HepG2 (cell line): ENCODE data around the gene SEMA7A. TPM values are rescaled to one million over a fixed set of nuclear protein-coding genes. Genes with fewer than 3 reads are reported as not detected.
A peak's percentile ranks its signal among the peaks of the same experiment; 100 is the strongest.

Experiments used
- ARID5B ChIP-seq: IDR thresholded peaks from 2 replicates; pipeline ENCODE4 v1.4.0; 2020; ENCODE audit warnings: mild to moderate bottlenecking, missing genetic modification reagents
- CBFB ChIP-seq: sonication (generic); formaldehyde crosslinking; IDR thresholded peaks from 2 replicates; pipeline ENCODE4 v1.4.0; 2020; ENCODE audit warnings: missing genetic modification reagents
- FOXK1 ChIP-seq: sonication (generic); formaldehyde crosslinking; IDR thresholded peaks from 2 replicates; pipeline ENCODE4 v1.4.0; 2020; ENCODE audit warnings: low read depth, missing genetic modification reagents, borderline replicate concordance
- HOXD1 ChIP-seq: sonication (generic); formaldehyde crosslinking; IDR thresholded peaks from 2 replicates; pipeline ENCODE4 v1.5.0; 2020; ENCODE audit warnings: missing genetic modification reagents
- KAT8 ChIP-seq: IDR thresholded peaks from 2 replicates; pipeline ENCODE4 v1.6.1; 2016; ENCODE audit warnings: missing genetic modification reagents, missing compliant biosample characterization
- KDM6A ChIP-seq: IDR thresholded peaks from 2 replicates; pipeline ENCODE4 v1.6.1; 2016; ENCODE audit warnings: low read depth
- MAZ ChIP-seq, 2 experiments: sonication (generic) in 1 of 2; formaldehyde crosslinking in 1 of 2; IDR thresholded peaks; 2 replicates each; pipeline versions ENCODE4 v1.5.0 to v1.6.1; 2012 to 2020; ENCODE audit warnings: low read depth in 2 of 2, mild to moderate bottlenecking in 2 of 2, borderline replicate concordance in 1 of 2, improper control_type of control experiment in 1 of 2, low read length in 1 of 2, missing genetic modification reagents in 1 of 2, moderate library complexity in 1 of 2
- PREB ChIP-seq: sonication (generic); formaldehyde crosslinking; IDR thresholded peaks from 2 replicates; pipeline ENCODE4 v1.4.0; 2020; ENCODE audit warnings: missing genetic modification reagents
- SOX6 ChIP-seq, 2 experiments: fragments of 450-650 bp in 1 of 2; sonication (generic) in 1 of 2; formaldehyde crosslinking in 1 of 2; IDR thresholded peaks; 2 replicates each; pipeline versions ENCODE4 v1.4.0 to v1.6.1; 2017 to 2020; ENCODE audit warnings: antibody characterized with exemption in 1 of 2, mild to moderate bottlenecking in 1 of 2, missing genetic modification reagents in 1 of 2
- ZNF577 ChIP-seq: sonication (generic); formaldehyde crosslinking; IDR thresholded peaks from 2 replicates; pipeline ENCODE4 v1.4.0; 2020; ENCODE audit warnings: mild to moderate bottlenecking, low read depth, missing genetic modification reagents, borderline replicate concordance
- polyA plus RNA-seq, 8 experiments: library from polyadenylated mRNA; depleted of rRNA in 3 of 8; stranded (reverse) in 7 of 8; unstranded in 1 of 8; fragments of >200 nt; fragmentation: Illumina TruSeq in 4 of 8; extraction: Trizol in 4 of 8; gene quantifications; 2 replicates each; pipeline versions ENCODE4 v1.2.1 to v1.2.3, GENCODE V29; 2011 to 2016; ENCODE audit warnings: low read depth in 4 of 8, missing spikeins in 1 of 8, mixed read lengths in 1 of 8; ENCODE audit not compliant: insufficient read depth in 1 of 8
- total RNA-seq, 5 experiments: library from RNA; depleted of rRNA; stranded (reverse); fragments of >200 nt; fragmentation: Illumina TruSeq; extraction: Trizol; gene quantifications; 2 replicates each; pipeline ENCODE4 v1.2.3, GENCODE V29; 2016; ENCODE audit warnings: low read depth in 1 of 5
- TF ChIP-seq, protein P1 (sequence below): sonication (generic); formaldehyde crosslinking; IDR thresholded peaks from 2 replicates; pipeline ENCODE4 v1.4.0; 2020; ENCODE audit warnings: missing genetic modification reagents
- TF ChIP-seq, protein P2 (sequence below): sonication (generic); formaldehyde crosslinking; IDR thresholded peaks from 2 replicates; pipeline ENCODE4 v1.8.1; 2023; ENCODE audit warnings: missing genetic modification reagents, inconsistent platforms, borderline replicate concordance
- TF ChIP-seq, protein P3 (sequence below): sonication (generic); formaldehyde crosslinking; IDR thresholded peaks from 2 replicates; pipeline ENCODE4 v1.4.0; 2020; ENCODE audit warnings: mild to moderate bottlenecking, missing genetic modification reagents, borderline replicate concordance

The SEMA7A gene
- total and polyA plus RNA-seq, 2 of the 13 experiments (the other 11 are each of a cell fraction or from before 2014, with no cell fraction given), result 9.0 to 15.8 TPM

DNA sequence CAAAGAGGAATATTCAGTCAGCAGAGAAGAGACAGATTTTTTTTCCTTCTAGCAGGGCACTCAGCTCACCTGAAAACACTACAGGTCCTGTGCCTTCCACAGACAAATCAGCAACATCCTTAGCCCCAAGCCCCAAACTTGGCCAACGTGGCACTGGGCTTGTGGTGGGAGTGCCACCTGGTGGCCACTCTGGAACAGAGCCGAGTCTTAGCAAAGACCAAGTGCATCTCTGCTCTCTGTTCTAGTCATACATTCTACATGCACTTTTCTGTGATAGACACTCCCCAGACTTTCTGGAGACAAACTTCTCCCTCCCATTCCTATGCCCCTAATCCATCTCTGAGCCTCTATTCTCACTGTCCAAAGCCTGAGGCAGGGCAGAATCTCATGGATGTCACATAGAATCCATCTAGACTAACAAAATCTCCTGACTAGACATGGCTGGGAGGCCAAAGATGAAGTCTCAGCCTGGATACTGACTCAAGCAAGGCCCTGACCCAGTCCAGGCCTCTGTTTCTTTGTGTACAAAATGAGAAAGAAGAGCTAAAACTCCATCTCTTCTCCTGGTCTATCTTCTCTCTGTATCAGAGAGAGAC, 5.1 kb upstream of the SEMA7A start (continued):
- TF ChIP-seq ARID5B (CRISPR knock-in tag) (peak; percentile 28; the same call in 1 of the 2 replicates), KDM6A (CRISPR knock-in tag) (no peak), KAT8 (CRISPR knock-in tag) (no peak), FOXK1 (CRISPR knock-in tag) (no peak), PREB (no peak), SOX6 (IDR thresholded peaks at IDR 0.05) (no peak), SOX6 (CRISPR knock-in tag; IDR thresholded peaks at IDR 0.05) (0 out of 2 replicates have a peak, but pooled peaks have one; percentile 18), ZNF577 (no peak), MAZ (IDR thresholded peaks at IDR 0.05; ENCODE audit: borderline replicate concordance, low read depth, low read length) (peak; percentile 39; the same call in 1 of the 2 replicates), MAZ (CRISPR knock-in tag; IDR thresholded peaks at IDR 0.05; ENCODE audit: low read depth) (no peak), CBFB (no peak), HOXD1 (CRISPR knock-in tag) (no peak)
- TF ChIP-seq, protein P1, sequence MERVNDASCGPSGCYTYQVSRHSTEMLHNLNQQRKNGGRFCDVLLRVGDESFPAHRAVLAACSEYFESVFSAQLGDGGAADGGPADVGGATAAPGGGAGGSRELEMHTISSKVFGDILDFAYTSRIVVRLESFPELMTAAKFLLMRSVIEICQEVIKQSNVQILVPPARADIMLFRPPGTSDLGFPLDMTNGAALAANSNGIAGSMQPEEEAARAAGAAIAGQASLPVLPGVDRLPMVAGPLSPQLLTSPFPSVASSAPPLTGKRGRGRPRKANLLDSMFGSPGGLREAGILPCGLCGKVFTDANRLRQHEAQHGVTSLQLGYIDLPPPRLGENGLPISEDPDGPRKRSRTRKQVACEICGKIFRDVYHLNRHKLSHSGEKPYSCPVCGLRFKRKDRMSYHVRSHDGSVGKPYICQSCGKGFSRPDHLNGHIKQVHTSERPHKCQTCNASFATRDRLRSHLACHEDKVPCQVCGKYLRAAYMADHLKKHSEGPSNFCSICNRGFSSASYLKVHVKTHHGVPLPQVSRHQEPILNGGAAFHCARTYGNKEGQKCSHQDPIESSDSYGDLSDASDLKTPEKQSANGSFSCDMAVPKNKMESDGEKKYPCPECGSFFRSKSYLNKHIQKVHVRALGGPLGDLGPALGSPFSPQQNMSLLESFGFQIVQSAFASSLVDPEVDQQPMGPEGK (CRISPR knock-in tag), result peak; percentile 66
- TF ChIP-seq, protein P2, sequence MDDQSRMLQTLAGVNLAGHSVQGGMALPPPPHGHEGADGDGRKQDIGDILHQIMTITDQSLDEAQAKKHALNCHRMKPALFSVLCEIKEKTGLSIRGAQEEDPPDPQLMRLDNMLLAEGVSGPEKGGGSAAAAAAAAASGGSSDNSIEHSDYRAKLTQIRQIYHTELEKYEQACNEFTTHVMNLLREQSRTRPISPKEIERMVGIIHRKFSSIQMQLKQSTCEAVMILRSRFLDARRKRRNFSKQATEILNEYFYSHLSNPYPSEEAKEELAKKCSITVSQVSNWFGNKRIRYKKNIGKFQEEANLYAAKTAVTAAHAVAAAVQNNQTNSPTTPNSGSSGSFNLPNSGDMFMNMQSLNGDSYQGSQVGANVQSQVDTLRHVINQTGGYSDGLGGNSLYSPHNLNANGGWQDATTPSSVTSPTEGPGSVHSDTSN (CRISPR knock-in tag), result no peak
- TF ChIP-seq, protein P3, sequence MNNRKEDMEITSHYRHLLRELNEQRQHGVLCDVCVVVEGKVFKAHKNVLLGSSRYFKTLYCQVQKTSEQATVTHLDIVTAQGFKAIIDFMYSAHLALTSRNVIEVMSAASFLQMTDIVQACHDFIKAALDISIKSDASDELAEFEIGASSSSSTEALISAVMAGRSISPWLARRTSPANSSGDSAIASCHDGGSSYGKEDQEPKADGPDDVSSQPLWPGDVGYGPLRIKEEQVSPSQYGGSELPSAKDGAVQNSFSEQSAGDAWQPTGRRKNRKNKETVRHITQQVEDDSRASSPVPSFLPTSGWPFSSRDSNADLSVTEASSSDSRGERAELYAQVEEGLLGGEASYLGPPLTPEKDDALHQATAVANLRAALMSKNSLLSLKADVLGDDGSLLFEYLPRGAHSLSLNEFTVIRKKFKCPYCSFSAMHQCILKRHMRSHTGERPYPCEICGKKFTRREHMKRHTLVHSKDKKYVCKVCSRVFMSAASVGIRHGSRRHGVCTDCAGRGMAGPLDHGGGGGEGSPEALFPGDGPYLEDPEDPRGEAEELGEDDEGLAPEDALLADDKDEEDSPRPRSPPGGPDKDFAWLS (CRISPR knock-in tag), result no peak
